Dedifferentiated amniotic fluid mesenchymal stem cell (primary cell): Measurements from ENCODE around the gene TMEM63A.
"Not testable (repeated sequence)": the region's sequence is repeated elsewhere in the genome, so short reads cannot be mapped to it uniquely, and the experiment has no call there.

Experiments
- DNase-seq: peaks from one replicate; pipeline ENCODE4 v3.0.0-alpha.2; 2016; ENCODE audit errors: extremely low spot score

Gene TMEM63A

DNA sequence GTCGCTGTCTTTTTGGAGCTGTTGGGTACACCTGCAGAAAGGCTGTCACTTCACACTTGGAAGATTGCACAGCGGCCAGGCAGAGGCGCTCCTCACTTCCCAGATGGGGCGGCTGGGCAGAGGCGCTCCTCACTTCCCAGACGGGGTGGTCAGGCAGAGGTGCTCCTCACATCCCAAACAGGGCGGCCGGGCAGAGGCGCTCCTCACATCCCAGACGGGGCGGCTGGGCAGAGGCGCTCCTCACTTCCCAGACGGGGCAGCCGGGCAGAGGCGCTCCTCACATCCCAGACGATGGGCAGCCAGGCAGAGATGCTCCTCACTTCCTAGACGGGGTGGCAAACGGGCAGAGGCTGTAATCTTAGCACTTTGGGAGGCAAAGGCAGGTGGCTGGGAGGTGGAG is 86.1 kb downstream of the TMEM63A start:
- not testable (repeated sequence) for DNase-seq
